ENCODE measurements around the gene CST9L.

The CST9L gene

DNA sequence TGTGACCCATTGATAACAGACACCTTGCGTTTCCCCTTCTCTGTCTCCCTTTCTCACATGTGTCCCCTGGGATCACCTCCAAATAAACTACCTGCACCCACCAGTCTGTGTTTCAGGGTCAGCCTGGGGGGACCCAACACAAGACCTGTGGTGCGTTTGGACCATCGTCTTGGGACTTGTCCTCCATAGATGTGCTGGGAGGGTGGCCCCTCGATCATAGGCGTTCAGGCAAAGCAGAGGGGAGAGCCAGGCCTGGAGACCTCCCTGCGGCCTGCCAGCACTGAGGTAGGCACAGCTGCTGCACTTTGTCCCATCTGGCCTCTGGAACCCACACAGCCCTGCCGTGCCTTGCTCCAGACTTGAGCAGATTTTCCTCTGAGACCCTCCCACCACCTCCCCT is 19.3 kb upstream of the CST9L start:
- in situ Hi-C loops (cut with HindIII; ENCODE audit: low sequenced_read_pairs), result no loop called here
- H3K4me3 ChIP-seq (ENCODE audit: low read depth, low read length), result no peak overlapping the region
- DNase-seq (ENCODE audit: low read depth, low spot score), result no peak
- TF ChIP-seq, protein P1, sequence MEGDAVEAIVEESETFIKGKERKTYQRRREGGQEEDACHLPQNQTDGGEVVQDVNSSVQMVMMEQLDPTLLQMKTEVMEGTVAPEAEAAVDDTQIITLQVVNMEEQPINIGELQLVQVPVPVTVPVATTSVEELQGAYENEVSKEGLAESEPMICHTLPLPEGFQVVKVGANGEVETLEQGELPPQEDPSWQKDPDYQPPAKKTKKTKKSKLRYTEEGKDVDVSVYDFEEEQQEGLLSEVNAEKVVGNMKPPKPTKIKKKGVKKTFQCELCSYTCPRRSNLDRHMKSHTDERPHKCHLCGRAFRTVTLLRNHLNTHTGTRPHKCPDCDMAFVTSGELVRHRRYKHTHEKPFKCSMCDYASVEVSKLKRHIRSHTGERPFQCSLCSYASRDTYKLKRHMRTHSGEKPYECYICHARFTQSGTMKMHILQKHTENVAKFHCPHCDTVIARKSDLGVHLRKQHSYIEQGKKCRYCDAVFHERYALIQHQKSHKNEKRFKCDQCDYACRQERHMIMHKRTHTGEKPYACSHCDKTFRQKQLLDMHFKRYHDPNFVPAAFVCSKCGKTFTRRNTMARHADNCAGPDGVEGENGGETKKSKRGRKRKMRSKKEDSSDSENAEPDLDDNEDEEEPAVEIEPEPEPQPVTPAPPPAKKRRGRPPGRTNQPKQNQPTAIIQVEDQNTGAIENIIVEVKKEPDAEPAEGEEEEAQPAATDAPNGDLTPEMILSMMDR (IDR thresholded peaks at IDR 0.05; ENCODE audit: low read depth, low read length), result no peak

DNA sequence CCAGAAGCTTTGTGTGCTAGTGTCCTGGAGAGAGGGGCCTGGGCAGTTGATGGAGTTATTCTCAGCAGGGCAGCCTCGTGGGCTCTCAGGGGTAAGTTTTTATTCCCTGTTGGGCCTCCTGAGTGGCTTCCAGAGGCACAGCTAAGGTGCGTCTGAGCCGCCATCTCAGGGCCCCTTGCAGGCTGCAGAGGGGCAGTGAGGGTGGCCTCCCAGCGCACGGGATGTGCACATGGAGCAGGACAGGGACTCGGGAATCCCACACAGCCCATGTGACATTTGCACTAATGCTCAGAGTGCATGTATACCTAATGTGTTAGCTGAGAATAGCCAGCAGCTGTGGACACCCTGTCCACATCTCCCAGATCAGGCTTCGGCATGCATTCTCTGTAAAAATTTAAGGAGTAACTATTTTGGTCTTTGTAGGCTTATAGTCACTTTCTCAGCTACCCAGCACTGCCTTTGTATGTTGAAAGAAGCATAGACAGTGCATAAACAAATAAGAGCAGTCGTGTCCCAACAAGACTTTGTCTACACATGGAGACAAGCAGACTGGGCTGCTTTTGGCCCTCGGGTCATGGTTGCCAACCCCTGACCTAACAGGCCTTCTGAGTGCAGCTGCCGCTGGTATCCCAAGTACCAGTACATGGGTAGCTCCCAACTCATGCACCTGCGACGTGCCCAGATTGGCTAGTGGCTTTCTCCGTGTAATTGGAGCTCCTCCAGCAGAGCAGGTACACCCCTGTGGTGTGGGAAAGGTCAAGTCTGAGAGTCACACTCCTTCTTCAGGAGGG is 18.6 kb upstream of the CST9L start:
- no peak overlapping the region for H3K4me3 ChIP-seq (ENCODE audit: low read depth, low read length)
- TF ChIP-seq, protein P1 (IDR thresholded peaks at IDR 0.05; ENCODE audit: low read depth, low read length), result no peak
- in situ Hi-C loops (cut with HindIII; ENCODE audit: low sequenced_read_pairs), result no loop called here
- DNase-seq (ENCODE audit: low read depth, low spot score), result no peak

DNA sequence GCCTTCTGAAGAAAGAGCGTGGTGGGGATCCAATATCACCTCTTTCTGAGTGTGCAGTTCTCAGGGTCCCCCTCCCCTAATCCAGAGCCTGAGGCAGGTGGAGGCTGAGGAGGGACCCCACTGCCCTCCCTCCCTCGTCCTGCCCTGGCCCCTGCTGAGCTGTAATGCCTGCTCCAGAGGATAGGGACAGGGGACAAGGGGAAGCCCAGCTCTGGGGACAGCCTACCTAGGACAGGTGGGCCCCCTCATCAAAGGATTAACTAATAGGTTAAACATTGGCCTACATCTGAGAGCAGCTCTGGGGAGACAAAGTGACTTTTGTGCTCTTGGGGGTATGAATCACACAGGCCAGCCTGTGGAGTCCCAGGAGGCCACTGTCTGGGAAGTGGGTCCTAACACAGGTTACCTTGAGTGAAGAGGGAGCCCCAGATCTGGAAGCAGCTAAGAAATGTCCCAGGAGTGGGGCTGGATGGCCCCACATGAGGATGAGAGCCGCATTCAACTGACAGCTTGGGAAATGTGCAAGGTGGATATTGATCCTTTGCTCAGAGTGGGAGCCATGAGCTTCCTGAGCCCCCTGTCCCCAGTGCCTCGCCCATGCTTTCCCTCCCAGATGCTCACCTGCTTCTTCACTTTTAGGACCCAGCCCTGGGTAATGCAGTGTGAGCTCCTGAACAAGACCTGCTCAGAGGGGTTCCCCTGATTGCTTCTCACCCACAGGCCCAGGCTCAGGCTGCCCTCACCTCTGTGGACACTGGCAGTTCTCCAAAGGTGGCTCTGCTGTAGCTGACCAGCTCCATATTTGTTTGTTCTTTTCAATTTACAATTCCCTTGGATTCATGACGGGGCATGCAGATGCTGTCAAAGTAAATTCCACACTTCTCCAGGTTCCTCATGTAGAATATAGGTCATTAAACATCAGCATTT is 17.8 kb upstream of the CST9L start:
- TF ChIP-seq, protein P1 (IDR thresholded peaks at IDR 0.05; ENCODE audit: low read depth, low read length), result no peak
- in situ Hi-C loops (cut with HindIII; ENCODE audit: low sequenced_read_pairs), result no loop called here
- DNase-seq (ENCODE audit: low read depth, low spot score), result no peak
- H3K4me3 ChIP-seq (ENCODE audit: low read depth, low read length), result no peak overlapping the region

DNA sequence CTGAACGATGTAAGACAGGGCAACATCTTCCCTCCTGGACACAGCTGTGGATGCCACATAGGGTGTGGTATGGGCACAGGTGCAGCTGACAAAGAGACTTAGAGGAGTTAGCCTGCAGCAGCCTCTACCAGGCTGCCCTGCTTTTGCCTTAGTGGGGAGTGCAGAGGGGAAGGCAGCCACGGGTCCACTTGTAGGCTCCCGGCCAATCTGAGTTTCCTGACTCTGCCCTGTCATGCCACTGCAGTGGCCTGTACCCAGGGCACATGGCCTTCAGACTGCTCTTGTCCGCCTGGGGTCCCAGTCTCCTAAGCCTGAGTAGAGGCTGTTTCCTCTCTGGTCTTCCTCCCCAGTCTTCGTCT is 17.1 kb upstream of the CST9L start:
- DNase-seq (ENCODE audit: low read depth, low spot score), result no peak
- TF ChIP-seq, protein P1 (IDR thresholded peaks at IDR 0.05; ENCODE audit: low read depth, low read length), result no peak
- in situ Hi-C loops (cut with HindIII; ENCODE audit: low sequenced_read_pairs), result no loop called here
- H3K4me3 ChIP-seq (ENCODE audit: low read depth, low read length), result no peak overlapping the region

DNA sequence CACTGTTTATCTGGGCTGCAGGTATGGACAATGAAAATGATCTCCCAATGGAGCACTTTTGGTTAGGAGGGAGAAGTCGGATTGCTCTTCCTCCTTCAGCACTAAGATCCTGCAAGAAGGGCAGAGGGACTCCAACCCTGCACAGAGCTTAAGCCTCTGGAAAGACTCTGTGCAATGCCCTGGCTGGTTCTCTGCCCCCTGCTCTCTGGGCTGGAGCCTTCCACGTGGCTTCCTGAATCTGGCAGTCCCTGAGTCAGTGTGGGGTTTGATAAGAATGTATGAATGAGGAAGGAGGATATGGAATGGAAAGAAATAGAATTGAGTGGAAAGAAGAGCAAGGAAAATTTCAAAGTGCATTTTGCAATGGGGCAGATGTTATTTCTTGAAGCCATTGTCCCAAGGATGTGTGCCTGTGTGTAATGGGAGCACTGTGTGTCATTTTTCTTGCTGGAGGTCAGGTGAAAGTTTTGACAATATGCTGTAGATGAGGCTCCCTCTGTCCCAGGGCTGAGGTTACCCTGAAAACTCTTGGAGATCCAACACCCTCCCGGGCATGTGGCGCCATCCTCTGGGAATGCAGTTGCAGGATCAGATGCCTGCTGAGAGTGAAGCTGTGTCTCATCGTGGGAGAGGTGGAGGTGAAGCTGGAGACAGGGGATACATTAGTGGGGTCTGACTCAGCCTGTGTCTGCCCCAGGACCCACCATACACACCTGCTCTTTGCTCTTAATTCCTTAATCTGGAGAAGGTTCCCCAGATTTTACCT is 16.3 kb upstream of the CST9L start:
- no peak for DNase-seq (ENCODE audit: low read depth, low spot score)
- TF ChIP-seq, protein P1 (IDR thresholded peaks at IDR 0.05; ENCODE audit: low read depth, low read length), result no peak
- in situ Hi-C loops (cut with HindIII; ENCODE audit: low sequenced_read_pairs), result no loop called here
- no peak overlapping the region for H3K4me3 ChIP-seq (ENCODE audit: low read depth, low read length)

DNA sequence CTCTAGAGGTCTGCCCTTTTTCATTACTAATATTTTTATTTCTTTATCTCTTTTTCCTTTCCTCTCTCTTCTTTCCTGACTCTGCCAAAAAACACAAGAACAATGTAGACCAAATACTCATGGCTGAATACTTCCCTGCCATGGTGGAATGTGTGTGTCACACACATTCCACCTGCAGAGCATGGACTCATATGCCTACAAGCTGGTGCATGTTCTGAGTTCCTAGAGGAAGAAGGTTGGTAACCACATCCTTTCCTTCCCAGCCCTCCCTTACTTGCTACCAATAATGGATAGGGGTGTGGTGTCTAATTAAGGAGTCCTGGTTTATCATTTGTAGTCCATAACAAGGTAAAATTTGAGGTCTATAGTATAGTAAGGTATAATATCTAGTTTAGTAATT is 15.2 kb upstream of the CST9L start:
- no peak overlapping the region for H3K4me3 ChIP-seq (ENCODE audit: low read depth, low read length)
- DNase-seq (ENCODE audit: low read depth, low spot score), result no peak

More for the DNA sequence above, 15.2 kb upstream of the CST9L start:
- TF ChIP-seq, protein P1 (IDR thresholded peaks at IDR 0.05; ENCODE audit: low read depth, low read length), result no peak
- in situ Hi-C loops (cut with HindIII; ENCODE audit: low sequenced_read_pairs), result no loop called here
